ENCODE data around the gene DPF3. TPM values are rescaled to one million over a fixed set of nuclear protein-coding genes. Genes with fewer than 3 reads are reported as not detected.

Gene DPF3
- total and polyA plus RNA-seq, 2 experiments from 2014 or later: 6.8 to 7.9 TPM

DNA sequence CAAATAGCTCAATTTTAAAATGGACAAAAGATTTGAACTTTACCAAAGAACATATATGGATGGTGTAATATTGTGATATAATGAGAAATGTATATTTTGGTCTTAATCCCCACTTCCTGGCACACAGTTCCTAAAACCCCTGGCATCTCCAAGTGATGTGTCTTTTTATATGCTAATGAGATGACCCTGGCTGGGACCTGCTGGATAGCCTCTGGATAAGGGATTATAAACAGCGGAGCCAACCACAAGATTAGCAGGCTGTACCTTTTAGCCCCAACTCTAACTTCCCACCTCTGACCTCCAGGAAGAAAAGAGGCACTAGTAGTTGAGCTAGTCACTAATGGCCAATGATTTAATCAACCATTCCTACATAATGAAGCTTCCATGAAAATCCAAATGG, 130.0 kb downstream of the DPF3 start:
- H2AFZ ChIP-seq: no peak overlapping the region
- no peak for DNase-seq
- no peaks in the 10 kb centered on the region for H4K20me1 ChIP-seq (ENCODE audit: insufficient read depth)
- WGBS, 2 experiments (ENCODE audit: low coverage in 1 of 2, low lambda C conversion rate in 2 of 2, missing lambda C conversion rate in 2 of 2): 86 to 96% methylated on average over 1 of the region's 1 CpG
- in situ Hi-C loops (cut with MboI): no loop called here
- 0 out of 2 replicates have a peak, but pooled peaks cover 4% of the 10 kb centered on the region for H3F3A ChIP-seq (ENCODE audit: insufficient read depth)
- H3K27me3 ChIP-seq (replicated peaks; ENCODE audit: insufficient read depth): no peaks in the 10 kb centered on the region
- peaks cover 39% of the 10 kb centered on the region for H3K79me2 ChIP-seq (ENCODE audit: insufficient read depth)
- H3K4me2 ChIP-seq (ENCODE audit: unreplicated experiment): no peak overlapping the region
- TF ChIP-seq EZH2 (IDR thresholded peaks at IDR 0.05; ENCODE audit: insufficient read depth, poor library complexity, severe bottlenecking) (no peak), EZH2phosphoT487 (IDR thresholded peaks at IDR 0.05; ENCODE audit: insufficient read depth, low read depth) (no peak)
- H3K27ac ChIP-seq: no peak overlapping the region
- H3K9me2 ChIP-seq (ENCODE audit: insufficient read depth): no peaks in the 10 kb centered on the region
- H3K9me3 ChIP-seq (ENCODE audit: low read depth): peaks cover 4% of the 10 kb centered on the region
- H3K4me3 ChIP-seq: no peak overlapping the region
- H3K9ac ChIP-seq: no peak overlapping the region
- no peaks in the 10 kb centered on the region for H3K4me1 ChIP-seq (ENCODE audit: insufficient read depth)
- peaks cover 20% of the 10 kb centered on the region for H3K36me3 ChIP-seq (ENCODE audit: low read depth)

DNA sequence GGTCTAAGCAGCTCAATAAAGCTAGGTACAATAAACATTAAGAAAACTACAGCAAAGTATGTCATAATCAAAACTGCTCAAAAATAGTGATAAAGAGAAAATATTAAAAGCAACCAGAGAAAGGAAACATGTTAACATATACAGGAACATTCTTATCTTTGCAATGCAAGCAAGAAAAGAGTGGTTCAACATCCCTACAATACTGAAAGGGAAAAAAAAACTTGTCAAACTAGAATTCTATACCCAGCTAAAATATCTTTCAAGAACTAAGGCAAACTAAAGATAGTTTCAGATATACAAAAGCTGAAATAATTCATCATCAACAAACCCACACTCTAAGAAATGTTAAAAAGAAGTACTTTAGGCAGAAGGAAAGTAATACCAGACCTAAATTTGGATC, 134.2 kb downstream of the DPF3 start:
- no peaks in the 10 kb centered on the region; the same call in 1 of the 2 replicates for H3K36me3 ChIP-seq (ENCODE audit: low read depth)
- no peak for DNase-seq
- no peak overlapping the region for H3K4me2 ChIP-seq (ENCODE audit: unreplicated experiment)
- H3K4me1 ChIP-seq (ENCODE audit: insufficient read depth): no peaks in the 10 kb centered on the region
- H4K20me1 ChIP-seq (ENCODE audit: insufficient read depth): no peaks in the 10 kb centered on the region
- peaks cover 8% of the 10 kb centered on the region for H3K9me3 ChIP-seq (ENCODE audit: low read depth)
- H3K27ac ChIP-seq: no peak overlapping the region
- H3K79me2 ChIP-seq (ENCODE audit: insufficient read depth): peaks cover 33% of the 10 kb centered on the region
- H3K4me3 ChIP-seq: no peak overlapping the region
- no peaks in the 10 kb centered on the region for H3K27me3 ChIP-seq (replicated peaks; ENCODE audit: insufficient read depth)
- H3F3A ChIP-seq (ENCODE audit: insufficient read depth): no peaks in the 10 kb centered on the region
- no peak overlapping the region for H3K9ac ChIP-seq
- no peak overlapping the region for H2AFZ ChIP-seq
- in situ Hi-C loops (cut with MboI): no loop called here
- TF ChIP-seq EZH2 (IDR thresholded peaks at IDR 0.05; ENCODE audit: insufficient read depth, poor library complexity, severe bottlenecking) (no peak), EZH2phosphoT487 (IDR thresholded peaks at IDR 0.05; ENCODE audit: insufficient read depth, low read depth) (no peak)
- H3K9me2 ChIP-seq (ENCODE audit: insufficient read depth): no peaks in the 10 kb centered on the region

DNA sequence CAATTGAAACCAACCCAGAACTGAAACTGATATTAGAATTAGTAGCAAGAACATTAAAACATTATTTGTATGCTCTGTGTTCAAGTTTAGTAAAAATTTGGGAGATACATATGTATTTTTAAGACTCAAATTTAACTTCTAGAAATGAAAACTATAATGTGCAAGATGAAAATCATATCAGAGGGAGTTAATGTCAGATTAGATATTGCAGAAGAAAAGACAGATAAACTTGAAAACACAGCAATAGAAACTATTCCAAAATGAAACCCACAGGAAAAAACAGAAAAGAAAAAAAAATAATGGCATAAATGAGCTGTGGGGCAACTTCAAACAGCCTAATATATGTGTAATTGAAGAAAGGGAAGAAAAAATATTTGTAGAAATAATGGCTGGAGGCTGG, 134.9 kb downstream of the DPF3 start:
- no peaks in the 10 kb centered on the region for H3K4me1 ChIP-seq (ENCODE audit: insufficient read depth)
- no peak overlapping the region for H3K4me2 ChIP-seq (ENCODE audit: unreplicated experiment)
- no peaks in the 10 kb centered on the region; the same call in 1 of the 2 replicates for H3K36me3 ChIP-seq (ENCODE audit: low read depth)
- peaks cover 33% of the 10 kb centered on the region for H3K79me2 ChIP-seq (ENCODE audit: insufficient read depth)
- H3K9me2 ChIP-seq (ENCODE audit: insufficient read depth): no peaks in the 10 kb centered on the region
- no peak for DNase-seq
- H3K9me3 ChIP-seq (ENCODE audit: low read depth): peaks cover 8% of the 10 kb centered on the region
- no peak overlapping the region for H3K27ac ChIP-seq
- H2AFZ ChIP-seq: no peak overlapping the region
- in situ Hi-C loops (cut with MboI): no loop called here
- no peaks in the 10 kb centered on the region for H4K20me1 ChIP-seq (ENCODE audit: insufficient read depth)
- TF ChIP-seq EZH2 (IDR thresholded peaks at IDR 0.05; ENCODE audit: insufficient read depth, poor library complexity, severe bottlenecking) (no peak), EZH2phosphoT487 (IDR thresholded peaks at IDR 0.05; ENCODE audit: insufficient read depth, low read depth) (no peak)
- no peaks in the 10 kb centered on the region for H3F3A ChIP-seq (ENCODE audit: insufficient read depth)
- H3K9ac ChIP-seq: no peak overlapping the region
- no peak overlapping the region for H3K4me3 ChIP-seq
- H3K27me3 ChIP-seq (replicated peaks; ENCODE audit: insufficient read depth): no peaks in the 10 kb centered on the region

DNA sequence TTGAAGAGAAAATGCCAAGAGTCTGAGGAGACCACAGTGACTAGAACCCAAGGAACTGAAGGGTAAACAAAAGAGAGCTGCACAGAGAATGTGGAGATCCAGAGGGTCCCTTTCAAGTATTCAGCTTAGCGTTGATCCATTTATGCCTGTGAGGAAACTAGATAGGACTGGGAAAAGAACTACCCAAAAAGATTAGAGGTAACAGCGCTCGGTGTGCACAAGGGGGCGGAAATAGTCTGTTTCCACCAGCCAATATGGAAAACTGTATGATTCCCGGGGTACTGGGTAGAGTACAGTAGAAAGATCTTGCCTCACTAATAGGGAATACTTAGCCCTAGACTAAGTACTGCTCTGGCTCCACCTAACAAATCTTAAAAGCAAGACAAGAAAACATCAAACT, 135.5 kb downstream of the DPF3 start:
- Histone ChIP-seq H3K4me1 (ENCODE audit: insufficient read depth) (no peaks in the 10 kb centered on the region), H3K27ac (no peak overlapping the region), H3K9me3 (ENCODE audit: low read depth) (peaks cover 8% of the 10 kb centered on the region), H3K4me3 (no peak overlapping the region), H3K9ac (no peak overlapping the region), H3K9me2 (ENCODE audit: insufficient read depth) (no peaks in the 10 kb centered on the region), H3K4me2 (ENCODE audit: unreplicated experiment) (no peak overlapping the region), H4K20me1 (ENCODE audit: insufficient read depth) (no peaks in the 10 kb centered on the region), H3F3A (ENCODE audit: insufficient read depth) (no peaks in the 10 kb centered on the region), H3K79me2 (ENCODE audit: insufficient read depth) (peaks cover 33% of the 10 kb centered on the region), H3K36me3 (ENCODE audit: low read depth) (no peaks in the 10 kb centered on the region; the same call in 1 of the 2 replicates), H2AFZ (no peak overlapping the region), H3K27me3 (replicated peaks; ENCODE audit: insufficient read depth) (no peaks in the 10 kb centered on the region)
- in situ Hi-C loops (cut with MboI): no loop called here
- WGBS, 2 experiments (ENCODE audit: low coverage in 1 of 2, low lambda C conversion rate in 2 of 2, missing lambda C conversion rate in 2 of 2): 74 to 77% methylated on average over 5 of the region's 5 CpGs
- no peak for DNase-seq
- TF ChIP-seq EZH2phosphoT487 (IDR thresholded peaks at IDR 0.05; ENCODE audit: insufficient read depth, low read depth): no peak
- TF ChIP-seq EZH2 (IDR thresholded peaks at IDR 0.05; ENCODE audit: insufficient read depth, poor library complexity, severe bottlenecking): no peak

DNA sequence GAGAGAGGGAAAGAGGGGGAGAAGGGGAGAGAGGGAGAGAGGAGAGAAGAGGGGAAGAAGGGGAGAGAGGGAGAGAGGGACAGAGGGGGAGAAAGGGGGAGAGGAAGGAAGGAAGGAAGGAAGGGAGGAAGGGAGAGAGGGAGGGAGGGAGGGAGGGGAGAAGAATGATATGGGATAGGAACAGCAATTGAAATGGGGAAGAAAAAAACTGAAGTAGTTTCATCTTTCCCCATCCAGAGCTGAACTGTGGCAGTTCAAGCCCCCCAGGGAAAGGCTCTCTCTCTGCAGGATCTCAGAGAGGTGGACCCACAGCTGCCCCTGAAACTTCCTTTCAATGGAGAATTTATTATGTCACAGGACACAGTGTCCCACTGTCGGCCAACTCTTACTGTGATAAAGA, 136.9 kb downstream of the DPF3 start:
- H3K27me3 ChIP-seq (replicated peaks; ENCODE audit: insufficient read depth): no peaks in the 10 kb centered on the region
- TF ChIP-seq EZH2phosphoT487 (IDR thresholded peaks at IDR 0.05; ENCODE audit: insufficient read depth, low read depth) (no peak), EZH2 (IDR thresholded peaks at IDR 0.05; ENCODE audit: insufficient read depth, poor library complexity, severe bottlenecking) (no peak)
- peaks cover under 1% of the 10 kb centered on the region; the same call in 1 of the 2 replicates for H3K4me1 ChIP-seq (ENCODE audit: insufficient read depth)
- no peaks in the 10 kb centered on the region; the same call in 1 of the 2 replicates for H3K36me3 ChIP-seq (ENCODE audit: low read depth)
- DNase-seq: no peak
- no peak overlapping the region for H3K4me2 ChIP-seq (ENCODE audit: unreplicated experiment)
- H3K79me2 ChIP-seq (ENCODE audit: insufficient read depth): peaks cover 33% of the 10 kb centered on the region
- peaks cover 8% of the 10 kb centered on the region for H3K9me3 ChIP-seq (ENCODE audit: low read depth)
- 0 out of 2 replicates have a peak, but pooled peaks cover under 1% of the 10 kb centered on the region for H3F3A ChIP-seq (ENCODE audit: insufficient read depth)
- H3K4me3 ChIP-seq: no peak overlapping the region
- no peak overlapping the region for H3K9ac ChIP-seq
- H4K20me1 ChIP-seq (ENCODE audit: insufficient read depth): no peaks in the 10 kb centered on the region
- no peak overlapping the region for H2AFZ ChIP-seq
- no peak overlapping the region for H3K27ac ChIP-seq
- 31 to 50% methylated on average over 1 of the region's 1 CpG for WGBS, 2 experiments (ENCODE audit: low coverage in 1 of 2, low lambda C conversion rate in 2 of 2, missing lambda C conversion rate in 2 of 2)
- in situ Hi-C loops (cut with MboI): no loop called here
- no peaks in the 10 kb centered on the region for H3K9me2 ChIP-seq (ENCODE audit: insufficient read depth)

Measured in GM23248 (cell line).